Measurements from ENCODE around the gene CYP4F8.

The CYP4F8 gene

GRCh38 chr19:15616627-15617270 lies 1.7 kb downstream of the CYP4F8 start:
- no peak for DNase-seq (ENCODE audit: low read depth)

- DNase-seq (ENCODE audit: low read depth), result no peak
Measured at GRCh38 chr19:15618321-15618720, 3.3 kb downstream of the CYP4F8 start.

GRCh38 chr19:15621801-15622200 lies 6.8 kb downstream of the CYP4F8 start:
- no peak for DNase-seq (ENCODE audit: low read depth)

- no peak for DNase-seq (ENCODE audit: low read depth)
Measured at GRCh38 chr19:15622991-15623390, 8.0 kb downstream of the CYP4F8 start.

GRCh38 chr19:15623711-15624318 lies 8.8 kb downstream of the CYP4F8 start:
- no peak for DNase-seq (ENCODE audit: low read depth)

- no peak for DNase-seq (ENCODE audit: low read depth)
Measured at GRCh38 chr19:15628236-15629002, 13.4 kb downstream of the CYP4F8 start.

GRCh38 chr19:15629003-15629880 lies 14.2 kb downstream of the CYP4F8 start:
- DNase-seq (ENCODE audit: low read depth), result peak; percentile 91

- DNase-seq (ENCODE audit: low read depth), result no peak
Measured at GRCh38 chr19:15631817-15632216, 16.8 kb downstream of the CYP4F8 start.

GRCh38 chr19:15633082-15633835 lies 18.2 kb downstream of the CYP4F8 start:
- DNase-seq (ENCODE audit: low read depth), result no peak

GRCh38 chr19:15634105-15634504 lies 19.1 kb downstream of the CYP4F8 start:
- DNase-seq (ENCODE audit: low read depth), result no peak

- DNase-seq (ENCODE audit: low read depth), result no peak
Measured at GRCh38 chr19:15635016-15635805, 20.2 kb downstream of the CYP4F8 start.

GRCh38 chr19:15636026-15636425 lies 21.0 kb downstream of the CYP4F8 start:
- DNase-seq (ENCODE audit: low read depth), result no peak

- DNase-seq (ENCODE audit: low read depth), result no peak
Measured at GRCh38 chr19:15639596-15639995, 24.6 kb downstream of the CYP4F8 start.

GRCh38 chr19:15640294-15640903 lies 25.4 kb downstream of the CYP4F8 start, which contains the start of gene CYP4F3:
Gene CYP4F3, plus strand, starts transcription at chr19:15640897. Its CDS starts 519 bp downstream, at chr19:15641416.
- no peak for DNase-seq (ENCODE audit: low read depth)

- DNase-seq (ENCODE audit: low read depth), result no peak
Measured at GRCh38 chr19:15640904-15641597, 26.0 kb downstream of the CYP4F8 start.

- DNase-seq (ENCODE audit: low read depth), result no peak
Measured at GRCh38 chr19:15641901-15642491, 27.0 kb downstream of the CYP4F8 start.

- no peak for DNase-seq (ENCODE audit: low read depth)
Measured at GRCh38 chr19:15642807-15643206, 27.8 kb downstream of the CYP4F8 start.

- no peak for DNase-seq (ENCODE audit: low read depth)
Measured at GRCh38 chr19:15643387-15643786, 28.4 kb downstream of the CYP4F8 start.

Measured in stimulated activated CD8-positive, alpha-beta memory T cell treated with anti-CD3 and anti-CD28 coated beads, Interleukin-15, amount 100 ng/mL, for 1 hour (primary cell).